K562 (cell line): ENCODE results near the gene FASTK. TPM values are rescaled to one million over a fixed set of nuclear protein-coding genes. Genes with fewer than 3 reads are reported as not detected.

Source experiments
- ADNP ChIP-seq: fragments of 200-800 bp; sonication (Bioruptor generic); IDR thresholded peaks from 2 replicates; pipeline ENCODE4 v1.6.1; 2016; ENCODE audit warnings: missing genetic modification characterization, missing compliant biosample characterization
- ATF6 ChIP-seq: sonication (generic); formaldehyde crosslinking; IDR thresholded peaks from 2 replicates; pipeline ENCODE4 v1.4.0; 2020; ENCODE audit warnings: mild to moderate bottlenecking, missing genetic modification reagents
- E2F4 ChIP-seq: sonication (generic); formaldehyde crosslinking; IDR thresholded peaks from 2 replicates; pipeline ENCODE4 v1.8.0; 2022; ENCODE audit warnings: mild to moderate bottlenecking, low read depth, missing genetic modification reagents
- ETV5 ChIP-seq: sonication (generic); formaldehyde crosslinking; IDR thresholded peaks from 2 replicates; pipeline ENCODE4 v1.4.0; 2020; ENCODE audit warnings: low read depth, mild to moderate bottlenecking, missing genetic modification reagents
- GTF2E2 ChIP-seq: fragments of 200-800 bp; sonication (Bioruptor generic); IDR thresholded peaks from 2 replicates; pipeline ENCODE4 v1.6.1; 2016; ENCODE audit warnings: missing genetic modification characterization, missing compliant biosample characterization
- KLF10 ChIP-seq: fragments of 250-450 bp; sonication (Bioruptor Pico); IDR thresholded peaks from 2 replicates; pipeline ENCODE4 v1.6.1; 2021; ENCODE audit warnings: matching md5 sums
- MAFG ChIP-seq: fragments of 450-650 bp; conservative IDR thresholded peaks from 2 replicates; pipeline ENCODE4 v1.6.1; 2016; ENCODE audit warnings: missing genetic modification characterization, missing compliant biosample characterization
- MEF2A ChIP-seq: IDR thresholded peaks from 2 replicates; pipeline ENCODE4 v1.6.1; 2011; ENCODE audit warnings: low read depth, mild to moderate bottlenecking, low read length, moderate library complexity; ENCODE audit not compliant: control insufficient read depth
- NR4A1 ChIP-seq, 2 experiments: fragments of 250-450 bp in 1 of 2; fragments of 450-650 bp in 1 of 2; sonication (Bioruptor Pico) in 1 of 2; IDR thresholded peaks; 2 replicates each; pipeline versions ENCODE4 v1.4.0 to v1.6.1; 2016 to 2020; ENCODE audit warnings: mild to moderate bottlenecking in 2 of 2, missing compliant biosample characterization in 1 of 2, missing genetic modification characterization in 1 of 2, moderate library complexity in 1 of 2
- PHF8 ChIP-seq: fragments of 200-600 bp; sonication (generic); IDR thresholded peaks from 2 replicates; pipeline ENCODE4 v1.6.1; 2012; ENCODE audit warnings: mixed run types, mild to moderate bottlenecking, inconsistent platforms, low read length, moderate library complexity, borderline replicate concordance
- POLR2AphosphoS5 ChIP-seq: IDR thresholded peaks from 2 replicates; pipeline ENCODE4 v1.6.1; 2011; ENCODE audit warnings: mild to moderate bottlenecking, low read depth, low read length, moderate library complexity; ENCODE audit not compliant: control insufficient read depth, insufficient read depth
- PTTG1 ChIP-seq: fragments of 450-650 bp; IDR thresholded peaks from 2 replicates; pipeline ENCODE4 v1.6.1; 2016; ENCODE audit warnings: low read depth, mild to moderate bottlenecking, missing genetic modification characterization, missing compliant biosample characterization
- PYGO2 ChIP-seq: fragments of 450-650 bp; IDR thresholded peaks from 2 replicates; pipeline ENCODE4 v1.6.1; 2016; ENCODE audit warnings: mild to moderate bottlenecking, missing genetic modification characterization, moderate library complexity, missing compliant biosample characterization
- SAFB ChIP-seq: fragments of 200-400 bp; formaldehyde crosslinking; IDR thresholded peaks from 2 replicates; pipeline ENCODE4 v1.6.1; 2017; ENCODE audit warnings: low read depth, low read length, borderline replicate concordance
- SRSF1 ChIP-seq: fragments of 200-400 bp; formaldehyde crosslinking; IDR thresholded peaks from 2 replicates; pipeline ENCODE4 v1.6.1; 2017; ENCODE audit warnings: mild to moderate bottlenecking, low read depth, low read length, moderate library complexity
- STAG1 ChIP-seq: sonication (generic); formaldehyde crosslinking; IDR thresholded peaks from 2 replicates; pipeline ENCODE4 v1.5.0; 2020; ENCODE audit warnings: missing genetic modification reagents, borderline replicate concordance
- TCF7 ChIP-seq: sonication (generic); IDR thresholded peaks from 2 replicates; pipeline ENCODE4 v1.6.1; 2016; ENCODE audit warnings: antibody characterized with exemption, borderline replicate concordance
- ZNF384 ChIP-seq: IDR thresholded peaks from 2 replicates; pipeline ENCODE4 v1.6.1; 2012; ENCODE audit warnings: low read depth, low read length, improper control_type of control experiment
- ZNF431 ChIP-seq: sonication (generic); formaldehyde crosslinking; IDR thresholded peaks from 2 replicates; pipeline ENCODE4 v1.8.0; 2022; ENCODE audit warnings: mild to moderate bottlenecking, missing genetic modification reagents
- ZNF644 ChIP-seq: fragments of 200-800 bp; sonication (Bioruptor generic); IDR thresholded peaks from 2 replicates; pipeline ENCODE4 v1.6.1; 2016; ENCODE audit warnings: low read depth, missing genetic modification characterization, missing compliant biosample characterization
- polyA plus RNA-seq, 8 experiments: library from polyadenylated mRNA; depleted of rRNA in 4 of 8; stranded (reverse) in 5 of 8; unstranded in 3 of 8; fragments of >200 nt; fragmentation: Nextera tagmentation in 2 of 8; fragmentation: Illumina TruSeq in 1 of 8; extraction: Ambion mirVana in 2 of 8; extraction: Trizol in 1 of 8; gene quantifications; 2 replicates each; pipeline versions ENCODE4 v1.2.1 to v1.2.3, GENCODE V29; 2011 to 2014; ENCODE audit warnings: inconsistent platforms in 1 of 8, missing spikeins in 1 of 8
- total RNA-seq, 7 experiments: library from RNA; depleted of rRNA in 6 of 7; stranded (reverse); fragments of >200 nt in 6 of 7; fragmentation: Illumina TruSeq in 2 of 7; extraction: Trizol in 2 of 7; gene quantifications; 2 replicates each; pipeline versions ENCODE4 v1.2.1 to v1.2.3, GENCODE V29; 2011 to 2021; ENCODE audit warnings: low replicate concordance in 1 of 7

The FASTK gene
- total and polyA plus RNA-seq, 9 of the 15 experiments (the other 6 are each of a cell fraction or from before 2014, with no cell fraction given): 0.51 to 150 (median 48.2) TPM

- peak; percentile 83; the same call in 1 of the 2 replicates for TF ChIP-seq ZNF644 (tag)
- TF ChIP-seq SRSF1: 0 out of 2 replicates have a peak, but pooled peaks have one; percentile 67
- TF ChIP-seq KLF10 (CRISPR knock-in tag): no peak
- TF ChIP-seq ETV5: 0 out of 2 replicates have a peak, but pooled peaks have one; percentile 9
- no peak for TF ChIP-seq PYGO2 (tag)
- TF ChIP-seq ADNP: no peak
- no peak; the same call in 1 of the 2 replicates for TF ChIP-seq ZNF431
- TF ChIP-seq GTF2E2: peak; percentile 78
- no peak for TF ChIP-seq MEF2A
- 0 out of 2 replicates have a peak, but pooled peaks have one; percentile 53 for TF ChIP-seq E2F4 (CRISPR knock-in tag)
- TF ChIP-seq POLR2AphosphoS5: peak; percentile 89
- peak; percentile 95 for TF ChIP-seq PHF8
- no peak for TF ChIP-seq TCF7
- no peak; the same call in 1 of the 2 replicates for TF ChIP-seq ATF6
- no peak for TF ChIP-seq NR4A1 (CRISPR knock-in tag; IDR thresholded peaks at IDR 0.05)
- TF ChIP-seq NR4A1 (tag; IDR thresholded peaks at IDR 0.05): no peak
- TF ChIP-seq STAG1: no peak
- no peak for TF ChIP-seq ZNF384
- no peak for TF ChIP-seq MAFG (tag)
- no peak for TF ChIP-seq PTTG1 (tag)
- TF ChIP-seq SAFB: peak; percentile 39; the same call in 1 of the 2 replicates
These were observed at the start of gene FASTK (continued) for GRCh38 chr7:151080522-151081169.
